ENCODE results near the gene CRACR2A. TPM values are rescaled to one million over a fixed set of nuclear protein-coding genes. Genes with fewer than 3 reads are reported as not detected.

CRACR2A gene
- total and polyA plus RNA-seq, 9 of the 15 experiments (the other 6 are each of a cell fraction or from before 2014, with no cell fraction given) = 2.1 to 15.1 (median 10.4) TPM

DNA sequence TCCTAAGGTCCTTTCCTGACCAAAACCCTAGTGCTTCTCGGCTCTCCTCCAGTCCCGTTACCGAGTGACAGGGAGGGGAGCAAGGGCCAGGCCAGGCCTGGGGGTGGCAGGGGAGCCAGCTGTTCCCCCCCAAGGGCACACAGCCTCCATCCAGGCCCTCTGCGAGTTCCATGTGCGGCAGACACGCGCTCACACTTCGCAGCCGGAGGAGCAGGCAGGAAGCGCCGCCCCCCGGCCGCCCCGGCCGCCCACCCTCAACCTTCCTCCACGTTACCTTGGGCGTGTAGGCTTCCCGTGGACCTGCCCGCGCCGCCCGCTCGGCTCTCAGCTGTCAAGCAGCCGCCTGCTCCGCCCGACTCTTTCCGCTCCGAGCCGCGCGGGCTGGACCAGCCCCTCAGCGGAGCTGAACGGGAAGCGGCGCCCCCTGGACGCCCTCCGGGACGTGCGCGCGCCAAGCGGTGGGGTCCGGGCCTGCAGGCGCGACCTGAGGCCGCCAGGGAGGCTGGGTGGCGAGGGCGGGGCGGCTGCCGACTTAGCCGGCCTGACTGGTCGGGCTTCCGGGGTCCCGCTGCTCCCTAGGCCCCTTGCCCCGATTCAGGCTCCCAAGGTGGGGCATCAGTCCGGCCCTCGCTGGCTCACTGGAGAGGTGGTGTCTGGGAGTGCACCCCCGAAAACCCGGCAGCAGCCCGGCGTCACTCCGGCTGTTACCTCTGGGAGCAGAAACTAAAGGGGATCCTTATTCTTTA lies at the start of gene CRACR2A (continued):
- peak in 1 of 2 experiments; percentile 65 for TF ChIP-seq E2F6 (IDR thresholded peaks at IDR 0.05; ENCODE audit: borderline replicate concordance in 1 of 2, extremely low read depth in 1 of 2, insufficient read depth in 1 of 2, insufficient read length in 1 of 2, low read depth in 1 of 2, low read length in 1 of 2, poor library complexity in 1 of 2, severe bottlenecking in 1 of 2)
- no peak for TF ChIP-seq CBFA2T2 (conservative IDR thresholded peaks at IDR 0.05)
- TF ChIP-seq MYBL2 (IDR thresholded peaks at IDR 0.05; ENCODE audit: low read depth) = no peak
- TF ChIP-seq MYBL2 (CRISPR knock-in tag; IDR thresholded peaks at IDR 0.05; ENCODE audit: borderline replicate concordance) = no peak
- 0 out of 2 replicates have a peak, but pooled peaks have one; percentile 18 for TF ChIP-seq GABPB1 (CRISPR knock-in tag; IDR thresholded peaks at IDR 0.05)
- TF ChIP-seq TEAD1 (CRISPR knock-in tag; IDR thresholded peaks at IDR 0.05) = 0 out of 4 replicates have a peak, but pooled peaks of 1 of the 2 experiments have one; percentile 40
- no peak for TF ChIP-seq CGGBP1 (CRISPR knock-in tag; IDR thresholded peaks at IDR 0.05)
- no peak for TF ChIP-seq SMAD1 (IDR thresholded peaks at IDR 0.05; ENCODE audit: low read depth, low read length, partially characterized antibody)
- peak; percentile 85 for TF ChIP-seq RB1 (IDR thresholded peaks at IDR 0.05; ENCODE audit: low read depth)
- no peak for TF ChIP-seq GATA2 (CRISPR knock-in tag; IDR thresholded peaks at IDR 0.05)
- no peak for TF ChIP-seq CEBPG (CRISPR knock-in tag; IDR thresholded peaks at IDR 0.05)
- no peak for TF ChIP-seq CEBPG (tag; conservative IDR thresholded peaks at IDR 0.05 in 1 of 2, IDR thresholded peaks at IDR 0.05 in 1 of 2)
- TF ChIP-seq, protein P1, sequence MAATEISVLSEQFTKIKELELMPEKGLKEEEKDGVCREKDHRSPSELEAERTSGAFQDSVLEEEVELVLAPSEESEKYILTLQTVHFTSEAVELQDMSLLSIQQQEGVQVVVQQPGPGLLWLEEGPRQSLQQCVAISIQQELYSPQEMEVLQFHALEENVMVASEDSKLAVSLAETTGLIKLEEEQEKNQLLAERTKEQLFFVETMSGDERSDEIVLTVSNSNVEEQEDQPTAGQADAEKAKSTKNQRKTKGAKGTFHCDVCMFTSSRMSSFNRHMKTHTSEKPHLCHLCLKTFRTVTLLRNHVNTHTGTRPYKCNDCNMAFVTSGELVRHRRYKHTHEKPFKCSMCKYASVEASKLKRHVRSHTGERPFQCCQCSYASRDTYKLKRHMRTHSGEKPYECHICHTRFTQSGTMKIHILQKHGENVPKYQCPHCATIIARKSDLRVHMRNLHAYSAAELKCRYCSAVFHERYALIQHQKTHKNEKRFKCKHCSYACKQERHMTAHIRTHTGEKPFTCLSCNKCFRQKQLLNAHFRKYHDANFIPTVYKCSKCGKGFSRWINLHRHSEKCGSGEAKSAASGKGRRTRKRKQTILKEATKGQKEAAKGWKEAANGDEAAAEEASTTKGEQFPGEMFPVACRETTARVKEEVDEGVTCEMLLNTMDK (IDR thresholded peaks at IDR 0.05; ENCODE audit: borderline replicate concordance, insufficient read depth, low read depth, low read length, poor library complexity, severe bottlenecking) = peak; percentile 79
- TF ChIP-seq FOXP1 (CRISPR knock-in tag; IDR thresholded peaks at IDR 0.05) = no peak
- no peak for TF ChIP-seq BRCA1 (IDR thresholded peaks at IDR 0.05)
- TF ChIP-seq BRCA1 (CRISPR knock-in tag; IDR thresholded peaks at IDR 0.05) = no peak
- peak; percentile 79 for TF ChIP-seq RBFOX2 (IDR thresholded peaks at IDR 0.05; ENCODE audit: low read depth, low read length)
- peak; percentile 88 for TF ChIP-seq POLR2G (IDR thresholded peaks at IDR 0.05; ENCODE audit: low read depth, low read length)
- TF ChIP-seq ZFX (CRISPR knock-in tag; IDR thresholded peaks at IDR 0.05) = peak; percentile 82
- TF ChIP-seq RBM22 (IDR thresholded peaks at IDR 0.05; ENCODE audit: low read depth, low read length, poor library complexity, severe bottlenecking) = no peak
- peak; percentile 74 for TF ChIP-seq MAX (CRISPR knock-in tag; IDR thresholded peaks at IDR 0.05)
- 0 out of 2 replicates have a peak, but pooled peaks have one; percentile 45 for TF ChIP-seq MYC (IDR thresholded peaks at IDR 0.05; ENCODE audit: low read depth, low read length)
- TF ChIP-seq MYC (CRISPR knock-in tag; IDR thresholded peaks at IDR 0.05; ENCODE audit: borderline replicate concordance, low read depth) = 0 out of 2 replicates have a peak, but pooled peaks have one; percentile 16

Measured in K562 (cell line).